B cell (primary cell): ENCODE data around the gene AMD1. TPM values are rescaled to one million over a fixed set of nuclear protein-coding genes. Genes with fewer than 3 reads are reported as not detected.

ENCODE experiments used
- ATAC-seq: fragments of 200-7000 bp; cut with Tn5 transposase; one replicate; pipeline ENCODE4 v1.10.0; 2021; ENCODE audit warnings: low read depth, mild to moderate bottlenecking, moderate number of reproducible peaks, moderate library complexity
- CTCF ChIA-PET: fragments of 350-600 bp; sonication (Branson Sonifier 250); formaldehyde crosslinking; loops from one replicate; lab custom pipeline; 2021; ENCODE audit warnings: antibody characterized with exemption, inconsistent platforms; lab: Charles Lee
- POLR2A ChIA-PET: fragments of 350-600 bp; sonication (Branson Sonifier 250); formaldehyde crosslinking; loops from one replicate; lab custom pipeline; 2021; ENCODE audit warnings: antibody characterized with exemption; lab: Charles Lee
- DNase-seq: peaks from one replicate; pipeline ENCODE4 v3.0.0; 2013
- H2AFZ ChIP-seq: 2 replicates; pipeline ENCODE4 v1.6.1; 2012; ENCODE audit warnings: mild to moderate bottlenecking, low read depth, low read length; ENCODE audit not compliant: insufficient read depth, poor library complexity, severe bottlenecking
- H3K27ac ChIP-seq, 2 donors: 1 replicate in 1 of 2; 2 replicates in 1 of 2; pipeline ENCODE4 v1.5.1; 2012 to 2013; ENCODE audit warnings: low read length in 2 of 2, mild to moderate bottlenecking in 2 of 2, moderate library complexity in 1 of 2
- H3K27me3 ChIP-seq, 4 experiments: fragments of 200-600 bp in 1 of 4; sonication (generic) in 1 of 4; replicated peaks in 1 of 4; 1 replicate in 2 of 4; 2 replicates in 2 of 4; pipeline versions ENCODE4 v1.6.1 to v1.7.0; 2013 to 2016; ENCODE audit warnings: low read length in 3 of 4, mild to moderate bottlenecking in 2 of 4, mixed read lengths in 1 of 4, moderate library complexity in 1 of 4; ENCODE audit not compliant: insufficient read depth in 4 of 4, control insufficient read depth in 3 of 4; ENCODE audit errors: control extremely low read depth in 1 of 4
- H3K36me3 ChIP-seq, 2 experiments: replicated peaks in 1 of 2; 1 replicate in 1 of 2; 2 replicates in 1 of 2; pipeline versions ENCODE4 v1.6.1 to v1.7.1; 2013; ENCODE audit warnings: low read length in 1 of 2; ENCODE audit not compliant: insufficient read depth in 2 of 2, control insufficient read depth in 1 of 2; ENCODE audit errors: control extremely low read depth in 1 of 2, extremely low read depth in 1 of 2
- H3K4me1 ChIP-seq, 2 donors: fragments of 200-600 bp in 1 of 2; sonication (generic) in 1 of 2; 1 replicate in 1 of 2; 2 replicates in 1 of 2; pipeline versions ENCODE4 v1.5.1 to v1.6.1; 2013 to 2017; ENCODE audit warnings: low read length in 2 of 2; ENCODE audit not compliant: control insufficient read depth in 2 of 2, insufficient read depth in 2 of 2
- H3K4me2 ChIP-seq: replicated peaks from 2 replicates; pipeline ENCODE3; 2012; ENCODE audit warnings: mild to moderate bottlenecking, low read depth, low read length; ENCODE audit not compliant: poor library complexity, severe bottlenecking
- H3K4me3 ChIP-seq, 5 experiments: fragments of 200-600 bp in 1 of 5; sonication (generic) in 1 of 5; 1 replicate in 3 of 5; 2 replicates in 2 of 5; pipeline versions ENCODE4 v1.5.1 to v1.7.0; 2011 to 2016; ENCODE audit warnings: low read length in 4 of 5, mild to moderate bottlenecking in 4 of 5, low read depth in 2 of 5, control low read depth in 1 of 5, moderate library complexity in 1 of 5; ENCODE audit not compliant: insufficient read depth in 1 of 5; ENCODE audit errors: control extremely low read depth in 1 of 5, extremely low read depth in 1 of 5
- H3K79me2 ChIP-seq: fragments of 200-600 bp; sonication (generic); one replicate; pipeline ENCODE4 v1.6.0; 2016; ENCODE audit warnings: low read length; ENCODE audit not compliant: control insufficient read depth, insufficient read depth
- H3K9ac ChIP-seq: fragments of 200-600 bp; sonication (generic); 2 replicates; pipeline ENCODE4 v1.6.1; 2017; ENCODE audit warnings: mild to moderate bottlenecking, low read length, moderate library complexity
- H3K9me3 ChIP-seq, 3 donors: one replicate each; pipeline versions ENCODE4 v1.6.1 to v1.7.1; 2013; ENCODE audit warnings: low read length in 2 of 3; ENCODE audit not compliant: control insufficient read depth in 2 of 3, insufficient read depth in 1 of 3; ENCODE audit errors: control extremely low read depth in 1 of 3
- H4K20me1 ChIP-seq: 2 replicates; pipeline ENCODE4 v1.6.0; 2012; ENCODE audit warnings: mild to moderate bottlenecking, low read length; ENCODE audit not compliant: insufficient read depth, control insufficient read depth, poor library complexity, severe bottlenecking
- H3K27ac Mint-ChIP-seq: one replicate; pipeline ENCODE4 v1.8.0; 2021; ENCODE audit warnings: mixed read lengths
- H3K27me3 Mint-ChIP-seq: one replicate; pipeline ENCODE4 v1.8.0; 2021; ENCODE audit warnings: mixed read lengths
- H3K4me1 Mint-ChIP-seq: one replicate; pipeline ENCODE4 v1.8.0; 2021; ENCODE audit warnings: mixed read lengths
- H3K4me3 Mint-ChIP-seq: one replicate; pipeline ENCODE4 v1.8.0; 2021; ENCODE audit warnings: mixed read lengths
- H3K9me3 Mint-ChIP-seq: one replicate; pipeline ENCODE4 v1.8.0; 2022; ENCODE audit warnings: mixed read lengths; ENCODE audit not compliant: insufficient read depth
- EZH2 ChIP-seq: IDR thresholded peaks from 2 replicates; pipeline ENCODE4 v1.6.1; 2012; ENCODE audit warnings: borderline replicate concordance, low read depth, mild to moderate bottlenecking, moderate library complexity, low read length; ENCODE audit not compliant: insufficient read depth, poor library complexity, severe bottlenecking
- WGBS: methylation state at CpG from one replicate; pipeline ENCODE4 v1.1.5; 2013; ENCODE audit warnings: missing lambda C conversion rate; ENCODE audit not compliant: insufficient coverage; 5-methylcytosine and 5-hydroxymethylcytosine counted together
- intact Hi-C: fragments of 100-400 bp; cut with micrococcal nuclease; formaldehyde crosslinking; loops from one replicate; pipeline ENCODE4 v1.10.0; 2022
- polyA plus RNA-seq: library from polyadenylated mRNA; depleted of rRNA; stranded (reverse); fragments of >200 nt; gene quantifications from 2 replicates; pipeline ENCODE4 v1.2.3, GENCODE V29; 2012
- total RNA-seq, 2 donors: library from RNA; stranded (reverse); fragments of 120-200 nt in 1 of 2; gene quantifications; 1 replicate in 1 of 2; 2 replicates in 1 of 2; pipeline versions ENCODE4 v1.2.3 to v1.2.4, GENCODE V29; 2013 to 2022
- TF ChIP-seq, protein P1 (sequence below): fragments of 200-600 bp; IDR thresholded peaks from one replicate; pipeline ENCODE4 v1.8.0; 2022; ENCODE audit warnings: antibody characterized with exemption, mild to moderate bottlenecking

The AMD1 gene
- total and polyA plus RNA-seq, 2 donors (not counting 1 experiment from before 2014, with no cell fraction given) = 49.8 to 56.8 TPM

DNA sequence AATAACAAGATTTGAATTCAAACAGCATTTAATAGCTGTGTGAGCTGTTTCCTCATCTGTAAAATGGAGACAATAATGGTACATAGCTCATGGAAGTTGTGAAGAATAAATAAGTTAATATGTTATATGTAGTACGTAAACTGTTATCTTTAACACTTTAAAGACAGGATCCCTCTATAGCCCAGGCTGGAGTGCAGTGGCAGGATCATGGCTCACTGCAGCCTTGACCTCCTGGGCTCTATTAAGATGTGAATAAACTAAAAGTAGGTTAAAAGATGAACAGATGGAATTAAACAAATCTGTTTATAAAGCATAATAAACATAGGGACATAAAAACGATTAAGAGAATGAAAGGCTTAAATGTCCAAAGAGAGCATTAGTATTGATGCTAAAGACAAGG is 3.0 kb downstream of the AMD1 start:
- Mint-ChIP-seq H3K27ac (peak overlapping the region; percentile 91), H3K9me3 (no peaks in the 10 kb centered on the region), H3K4me3 (peak overlapping the region; percentile 100), H3K27me3 (no peaks in the 10 kb centered on the region), H3K4me1 (peaks cover 70% of the 10 kb centered on the region)
- H3K4me3 ChIP-seq = peak overlapping the region in 3 of 5 experiments; percentile 23 to 83 (median 78)
- H3K27ac ChIP-seq = peak overlapping the region; percentile 80 to 88
- ATAC-seq = no peak
- ChIA-PET CTCF (interaction anchor here (0.6 to 5.3 kb wide), 9 partner anchors 9 to 822 kb away, joined by 3 to 95 read pairs (median 5); partner anchors contain the start of gene CDK19), POLR2A (interaction anchor here (0.6 to 2.4 kb wide), 3 partner anchors 9 to 195 kb away, joined by 3 to 11 read pairs (median 4); partner anchors contain the start of gene CDK19)
- no peak for TF ChIP-seq EZH2
- TF ChIP-seq, protein P1, sequence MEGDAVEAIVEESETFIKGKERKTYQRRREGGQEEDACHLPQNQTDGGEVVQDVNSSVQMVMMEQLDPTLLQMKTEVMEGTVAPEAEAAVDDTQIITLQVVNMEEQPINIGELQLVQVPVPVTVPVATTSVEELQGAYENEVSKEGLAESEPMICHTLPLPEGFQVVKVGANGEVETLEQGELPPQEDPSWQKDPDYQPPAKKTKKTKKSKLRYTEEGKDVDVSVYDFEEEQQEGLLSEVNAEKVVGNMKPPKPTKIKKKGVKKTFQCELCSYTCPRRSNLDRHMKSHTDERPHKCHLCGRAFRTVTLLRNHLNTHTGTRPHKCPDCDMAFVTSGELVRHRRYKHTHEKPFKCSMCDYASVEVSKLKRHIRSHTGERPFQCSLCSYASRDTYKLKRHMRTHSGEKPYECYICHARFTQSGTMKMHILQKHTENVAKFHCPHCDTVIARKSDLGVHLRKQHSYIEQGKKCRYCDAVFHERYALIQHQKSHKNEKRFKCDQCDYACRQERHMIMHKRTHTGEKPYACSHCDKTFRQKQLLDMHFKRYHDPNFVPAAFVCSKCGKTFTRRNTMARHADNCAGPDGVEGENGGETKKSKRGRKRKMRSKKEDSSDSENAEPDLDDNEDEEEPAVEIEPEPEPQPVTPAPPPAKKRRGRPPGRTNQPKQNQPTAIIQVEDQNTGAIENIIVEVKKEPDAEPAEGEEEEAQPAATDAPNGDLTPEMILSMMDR = no peak
- peaks cover 54 to 65% of the 10 kb centered on the region in 2 donors for H3K4me1 ChIP-seq
- H3K79me2 ChIP-seq = peaks cover 84% of the 10 kb centered on the region
- H3K27me3 ChIP-seq = no peaks in the 10 kb centered on the region
- H2AFZ ChIP-seq = no peak overlapping the region
- WGBS = no CpG with 5 or more reads among the region's 2 CpGs
- no peak for DNase-seq
- H3K36me3 ChIP-seq = no peaks in the 10 kb centered on the region
- intact Hi-C loops = loop anchor here (10.0 kb wide), 3 partner anchors 997 to 1423 kb away; partner anchors contain the start of genes AK9, FIG4, FYN and MICAL1
- H3K9me3 ChIP-seq = no peaks in the 10 kb centered on the region
- peaks cover 60% of the 10 kb centered on the region for H4K20me1 ChIP-seq
- peak overlapping the region; percentile 79 for H3K4me2 ChIP-seq
- H3K9ac ChIP-seq = peak overlapping the region; percentile 84
